Heart left ventricle (tissue), 16 donors: ENCODE results near the gene ZDHHC5. TPM values are rescaled to one million over a fixed set of nuclear protein-coding genes. Genes with fewer than 3 reads are reported as not detected.

Experiments used
- ATAC-seq, 4 donors: fragments of 200-7000 bp; cut with Tn5 transposase; one replicate each; pipeline ENCODE4 v1.9.1; 2020 to 2022; ENCODE audit warnings: moderate library complexity in 4 of 4, mild to moderate bottlenecking in 3 of 4, moderate number of reproducible peaks in 1 of 4
- DNase-seq, 5 donors: peaks; one replicate each; pipeline ENCODE4 v3.0.0-alpha.2; 2020
- H3K27ac ChIP-seq, 12 donors: fragments of 200-600 bp; sonication (generic) in 4 of 12; one replicate each; pipeline versions ENCODE4 v1.5.0 to v1.8.0; 2016 to 2022; ENCODE audit warnings: mild to moderate bottlenecking in 2 of 12
- H3K27me3 ChIP-seq, 9 donors: fragments of 200-600 bp; sonication (generic) in 2 of 9; one replicate each; pipeline versions ENCODE4 v1.5.1 to v1.8.0; 2016 to 2022; ENCODE audit warnings: mild to moderate bottlenecking in 3 of 9
- H3K36me3 ChIP-seq, 9 donors: fragments of 200-600 bp; sonication (generic) in 2 of 9; one replicate each; pipeline versions ENCODE4 v1.5.0 to v1.8.0; 2018 to 2022; ENCODE audit warnings: mild to moderate bottlenecking in 2 of 9
- H3K4me1 ChIP-seq, 12 donors: fragments of 200-600 bp; sonication (generic) in 4 of 12; one replicate each; pipeline versions ENCODE4 v1.5.0 to v1.8.0; 2016 to 2022; ENCODE audit warnings: mild to moderate bottlenecking in 3 of 12
- H3K4me3 ChIP-seq, 12 donors: fragments of 200-600 bp; sonication (generic) in 4 of 12; one replicate each; pipeline versions ENCODE4 v1.5.0 to v1.8.0; 2017 to 2022; ENCODE audit warnings: mild to moderate bottlenecking in 9 of 12, moderate library complexity in 4 of 12
- H3K9me3 ChIP-seq, 12 donors: fragments of 200-600 bp; sonication (generic) in 4 of 12; one replicate each; pipeline versions ENCODE4 v1.5.0 to v1.8.0; 2016 to 2022; ENCODE audit warnings: mild to moderate bottlenecking in 1 of 12
- POLR2A ChIP-seq, 2 donors: fragments of 450-650 bp; IDR thresholded peaks; one replicate each; pipeline ENCODE4 v1.6.1; 2017; ENCODE audit warnings: antibody characterized with exemption in 2 of 2, mild to moderate bottlenecking in 2 of 2, moderate library complexity in 2 of 2
- WGBS, 4 donors: extraction: QIAGEN DNeasy Blood & Tissue Kit in 2 of 4; methylation state at CpG; one replicate each; pipeline versions ENCODE4 v1.1.5 to v1.1.7; 2013 to 2018; 5-methylcytosine and 5-hydroxymethylcytosine counted together
- intact Hi-C, 10 donors: fragments of 100-400 bp; cut with DNase I; formaldehyde crosslinking; loops; one replicate each; pipeline versions ENCODE4 v1.11.1 to v1.14.2; 2022
- polyA plus RNA-seq, 2 donors: library from polyadenylated mRNA; stranded (reverse); fragments of 200-250 nt; gene quantifications; one replicate each; pipeline ENCODE4 v1.2.3, GENCODE V29; 2013
- total RNA-seq, 9 donors: library from RNA; depleted of rRNA in 2 of 9; stranded (reverse); fragments of >200 nt in 2 of 9; fragmentation: NEBNext Ultra II Directional in 3 of 9; extraction: Animal tissue kit (Norgen Biotek cat#: 25700) in 3 of 9; gene quantifications; one replicate each; pipeline versions ENCODE4 v1.1.0 to v1.2.4, GENCODE V29; 2016 to 2023
- TF ChIP-seq, protein P1 (sequence below), 12 donors: fragments of 200-600 bp; sonication (generic) in 4 of 12; IDR thresholded peaks; one replicate each; pipeline versions ENCODE4 v1.5.0 to v1.8.0; 2018 to 2022; ENCODE audit warnings: antibody characterized with exemption in 12 of 12, mild to moderate bottlenecking in 5 of 12
- donor health status: ischemic (EF 13 %, LVEDD 7.1; RV severe dilation, severe dysfunction).
- donor health status: healthy with polysubstance abuse.
- donor health status: DM: no; HTN: yes; CAD: no.
- donor health status: DM: no; HTN: no; CAD: no.
- donor health status: ischemic (EF 25% LVEDD 6.9; RV normal size, moderate dysfunction).
- donor health status: ischemic (EF 25% LVEDD 5.7; RV mildly dilated, moderate dysfunction).
- donor health status: healthy.
- donor health status: DM: yes; HTN: yes; CAD: no.
- donor health status: ischemic (EF 35%, LVEDD 5.7; RV mildly dilated, moderate dysfunction).
- donor health status: nonischemic (EF 11% LVEDD 7.7; RV severe dilation, severe dysfunction).
- donor health status: DM: yes; HTN: yes; CAD: no.
- donor health status: PGD.
- donor health status: ischemic (EF 29% LVEDD 5.4; RV normal size, mild dysfunction).
- donor health status: nonischemic (EF 23%, LVEDD 6.1; RV moderate dilation, normal function).

Gene ZDHHC5
- total and polyA plus RNA-seq, 11 donors, result 21.9 to 63.6 (median 45.7) TPM

DNA sequence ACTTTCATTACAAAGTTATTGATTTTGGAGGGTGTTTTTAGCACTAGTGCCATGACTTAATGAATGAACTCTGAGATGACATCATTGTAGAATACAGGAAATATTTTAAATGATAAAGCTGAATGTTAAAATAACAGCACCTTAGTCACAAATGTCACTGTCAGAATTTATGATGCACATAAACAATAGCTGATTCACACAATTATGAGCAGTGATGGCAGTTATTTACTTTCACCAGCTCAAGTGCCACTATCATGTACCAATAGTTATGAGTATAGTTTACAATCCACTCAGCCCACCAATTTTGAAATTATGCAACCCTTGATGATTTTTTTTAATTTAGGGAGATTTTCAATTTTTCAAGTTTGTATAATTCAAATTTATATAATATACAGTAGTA lies 47.4 kb upstream of the ZDHHC5 start:
- no peak for ATAC-seq
- intact Hi-C loops, result no loop called here
- no peak overlapping the region for H3K4me3 ChIP-seq
- H3K27me3 ChIP-seq, result no peaks in the 10 kb centered on the region
- TF ChIP-seq POLR2A (IDR thresholded peaks at IDR 0.05), result no peak
- TF ChIP-seq, protein P1, sequence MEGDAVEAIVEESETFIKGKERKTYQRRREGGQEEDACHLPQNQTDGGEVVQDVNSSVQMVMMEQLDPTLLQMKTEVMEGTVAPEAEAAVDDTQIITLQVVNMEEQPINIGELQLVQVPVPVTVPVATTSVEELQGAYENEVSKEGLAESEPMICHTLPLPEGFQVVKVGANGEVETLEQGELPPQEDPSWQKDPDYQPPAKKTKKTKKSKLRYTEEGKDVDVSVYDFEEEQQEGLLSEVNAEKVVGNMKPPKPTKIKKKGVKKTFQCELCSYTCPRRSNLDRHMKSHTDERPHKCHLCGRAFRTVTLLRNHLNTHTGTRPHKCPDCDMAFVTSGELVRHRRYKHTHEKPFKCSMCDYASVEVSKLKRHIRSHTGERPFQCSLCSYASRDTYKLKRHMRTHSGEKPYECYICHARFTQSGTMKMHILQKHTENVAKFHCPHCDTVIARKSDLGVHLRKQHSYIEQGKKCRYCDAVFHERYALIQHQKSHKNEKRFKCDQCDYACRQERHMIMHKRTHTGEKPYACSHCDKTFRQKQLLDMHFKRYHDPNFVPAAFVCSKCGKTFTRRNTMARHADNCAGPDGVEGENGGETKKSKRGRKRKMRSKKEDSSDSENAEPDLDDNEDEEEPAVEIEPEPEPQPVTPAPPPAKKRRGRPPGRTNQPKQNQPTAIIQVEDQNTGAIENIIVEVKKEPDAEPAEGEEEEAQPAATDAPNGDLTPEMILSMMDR (IDR thresholded peaks at IDR 0.05), result no peak
- no peak overlapping the region for H3K27ac ChIP-seq
- H3K4me1 ChIP-seq, result no peaks in the 10 kb centered on the region
- H3K36me3 ChIP-seq, result peaks cover 0 to 15% (median 0%) of the 10 kb centered on the region in 9 donors
- DNase-seq, result no peak
- H3K9me3 ChIP-seq, result peaks cover 0 to 12% (median 6%) of the 10 kb centered on the region in 12 donors

- TF ChIP-seq, protein P1 (IDR thresholded peaks at IDR 0.05), result no peak
- TF ChIP-seq POLR2A (IDR thresholded peaks at IDR 0.05), result no peak
- H3K27me3 ChIP-seq, result no peaks in the 10 kb centered on the region
- H3K36me3 ChIP-seq, result peaks cover 0 to 7% (median 0%) of the 10 kb centered on the region in 9 donors
- ATAC-seq (no peak), DNase-seq (no peak)
- H3K4me3 ChIP-seq, result no peak overlapping the region
- 33 to 58% (median 52%) methylated on average over 3 of the region's 3 CpGs for WGBS, 4 donors
- intact Hi-C loops, result no loop called here
- no peaks in the 10 kb centered on the region for H3K4me1 ChIP-seq
- peaks cover 0 to 12% (median 6%) of the 10 kb centered on the region in 12 donors for H3K9me3 ChIP-seq
- no peak overlapping the region for H3K27ac ChIP-seq
Measured at GRCh38 chr11:57622263-57622662, 45.7 kb upstream of the ZDHHC5 start.

- TF ChIP-seq, protein P1 (IDR thresholded peaks at IDR 0.05), result no peak
- TF ChIP-seq POLR2A (IDR thresholded peaks at IDR 0.05), result no peak
- H3K4me3 ChIP-seq, result no peak overlapping the region
- no peaks in the 10 kb centered on the region for H3K36me3 ChIP-seq
- ATAC-seq (no peak), DNase-seq (no peak)
- no peak overlapping the region for H3K27ac ChIP-seq
- WGBS, 4 donors, result 86 to 94% (median 93%) methylated on average over 2 of the region's 2 CpGs
- H3K4me1 ChIP-seq, result no peaks in the 10 kb centered on the region
- intact Hi-C loops, result no loop called here
- no peaks in the 10 kb centered on the region for H3K27me3 ChIP-seq
- H3K9me3 ChIP-seq, result peaks cover 0 to 5% (median under 1%) of the 10 kb centered on the region in 12 donors
Measured at GRCh38 chr11:57624864-57625263, 43.0 kb upstream of the ZDHHC5 start.

GRCh38 chr11:57626895-57627294 lies 41.0 kb upstream of the ZDHHC5 start:
- Histone ChIP-seq H3K9me3 (no peaks in the 10 kb centered on the region), H3K4me3 (no peak overlapping the region), H3K36me3 (no peaks in the 10 kb centered on the region), H3K27me3 (no peaks in the 10 kb centered on the region), H3K27ac (no peak overlapping the region), H3K4me1 (no peaks in the 10 kb centered on the region)
- WGBS, 4 donors, result 79 to 86% (median 83%) methylated on average over 1 of the region's 1 CpG
- intact Hi-C loops, result no loop called here
- DNase-seq (no peak), ATAC-seq (no peak)
- TF ChIP-seq, protein P1 (IDR thresholded peaks at IDR 0.05), result no peak
- TF ChIP-seq POLR2A (IDR thresholded peaks at IDR 0.05), result no peak
